H9 (cell line): ENCODE results near the gene MORN1. TPM values are rescaled to one million over a fixed set of nuclear protein-coding genes. Genes with fewer than 3 reads are reported as not detected.
A peak's percentile ranks its signal among the peaks of the same experiment; 100 is the strongest.

Source experiments
- DNase-seq: peaks from one replicate; pipeline ENCODE4 v3.0.0-alpha.2; 2017
- H2AFZ ChIP-seq: one replicate; pipeline ENCODE4 v1.6.1; 2013; ENCODE audit warnings: mild to moderate bottlenecking, low read length, control low read depth, moderate library complexity
- H2AK5ac ChIP-seq: 2 replicates; pipeline ENCODE4 v1.6.1; 2013; ENCODE audit warnings: low read length, control low read depth, mixed read lengths; ENCODE audit not compliant: insufficient read length
- H2BK120ac ChIP-seq: one replicate; pipeline ENCODE4 v1.6.1; 2013; ENCODE audit warnings: low read depth, mild to moderate bottlenecking, low read length, control low read depth, inconsistent platforms; ENCODE audit not compliant: poor library complexity, severe bottlenecking
- H2BK12ac ChIP-seq: 2 replicates; pipeline ENCODE4 v1.6.1; 2013; ENCODE audit warnings: low read length, control low read depth, mixed read lengths, low read depth; ENCODE audit not compliant: insufficient read length
- H2BK15ac ChIP-seq: 2 replicates; pipeline ENCODE4 v1.6.1; 2013; ENCODE audit warnings: low read depth, low read length, control low read depth
- H2BK20ac ChIP-seq: one replicate; pipeline ENCODE4 v1.6.1; 2013; ENCODE audit warnings: low read depth, mild to moderate bottlenecking, low read length, control low read depth, inconsistent platforms; ENCODE audit not compliant: poor library complexity, severe bottlenecking
- H2BK5ac ChIP-seq: 2 replicates; pipeline ENCODE4 v1.6.1; 2013; ENCODE audit warnings: low read length, control low read depth, mixed read lengths; ENCODE audit not compliant: insufficient read length
- H3K14ac ChIP-seq: 2 replicates; pipeline ENCODE4 v1.6.1; 2013; ENCODE audit warnings: low read length, control low read depth; ENCODE audit not compliant: insufficient read depth
- H3K18ac ChIP-seq: 2 replicates; pipeline ENCODE4 v1.6.1; 2013; ENCODE audit warnings: low read depth, mild to moderate bottlenecking, mixed read lengths, low read length, control low read depth; ENCODE audit not compliant: insufficient read length
- H3K23ac ChIP-seq: 2 replicates; pipeline ENCODE4 v1.6.1; 2013; ENCODE audit warnings: low read length, control low read depth, mixed read lengths, low read depth; ENCODE audit not compliant: insufficient read length
- H3K23me2 ChIP-seq: 2 replicates; pipeline ENCODE4 v1.6.1; 2013; ENCODE audit warnings: low read depth, mild to moderate bottlenecking, mixed read lengths, low read length, control low read depth; ENCODE audit not compliant: insufficient read length, poor library complexity, severe bottlenecking
- H3K27ac ChIP-seq: 2 replicates; pipeline ENCODE4 v1.5.1; 2013; ENCODE audit warnings: low read length, control low read depth, mixed read lengths, low read depth; ENCODE audit not compliant: insufficient read length
- H3K27me3 ChIP-seq: 2 replicates; pipeline ENCODE4 v1.6.1; 2013; ENCODE audit warnings: low read length, control low read depth, inconsistent platforms; ENCODE audit not compliant: insufficient read depth
- H3K4ac ChIP-seq: 2 replicates; pipeline ENCODE4 v1.6.1; 2013; ENCODE audit warnings: low read depth, mild to moderate bottlenecking, control low read depth, inconsistent platforms, low read length, moderate library complexity
- H3K4me1 ChIP-seq: 2 replicates; pipeline ENCODE4 v1.6.1; 2013; ENCODE audit warnings: low read length, control low read depth, inconsistent platforms; ENCODE audit not compliant: insufficient read depth
- H3K4me2 ChIP-seq: 2 replicates; pipeline ENCODE4 v1.6.1; 2013; ENCODE audit warnings: low read length, control low read depth, mixed read lengths; ENCODE audit not compliant: insufficient read length, insufficient read depth
- H3K56ac ChIP-seq: 2 replicates; pipeline ENCODE4 v1.6.1; 2013; ENCODE audit warnings: low read depth, mild to moderate bottlenecking, mixed read lengths, low read length, control low read depth; ENCODE audit not compliant: insufficient read length
- H3K79me1 ChIP-seq: 2 replicates; pipeline ENCODE4 v1.6.1; 2013; ENCODE audit warnings: low read depth, mild to moderate bottlenecking, moderate library complexity, low read length, control low read depth, inconsistent platforms; ENCODE audit not compliant: insufficient read depth, poor library complexity, severe bottlenecking
- H3K79me2 ChIP-seq: 2 replicates; pipeline ENCODE4 v1.6.1; 2013; ENCODE audit warnings: low read length, control low read depth, inconsistent platforms; ENCODE audit not compliant: insufficient read depth
- H3K9ac ChIP-seq: 2 replicates; pipeline ENCODE4 v1.6.1; 2013; ENCODE audit warnings: low read length, control low read depth, mixed read lengths; ENCODE audit not compliant: insufficient read length; ENCODE audit errors: extremely low read depth
- H3K9me3 ChIP-seq: one replicate; pipeline ENCODE4 v1.6.1; 2013; ENCODE audit warnings: low read depth, low read length, inconsistent platforms; ENCODE audit not compliant: control insufficient read depth
- H3T11ph ChIP-seq: one replicate; pipeline ENCODE4 v1.6.1; 2013; ENCODE audit warnings: mild to moderate bottlenecking, low read length, control low read depth, inconsistent platforms
- H4K20me1 ChIP-seq: one replicate; pipeline ENCODE4 v1.6.1; 2013; ENCODE audit not compliant: control insufficient read depth, insufficient read length, insufficient read depth
- H4K5ac ChIP-seq: 2 replicates; pipeline ENCODE4 v1.6.1; 2013; ENCODE audit warnings: low read depth, mild to moderate bottlenecking, mixed read lengths, low read length, control low read depth; ENCODE audit not compliant: insufficient read length
- H4K8ac ChIP-seq: replicated peaks from 2 replicates; pipeline ENCODE4 v1.6.1; 2013; ENCODE audit warnings: low read length, control low read depth, mixed read lengths, low read depth; ENCODE audit not compliant: insufficient read length
- H4K91ac ChIP-seq: 2 replicates; pipeline ENCODE4 v1.6.1; 2013; ENCODE audit warnings: low read depth, mild to moderate bottlenecking, moderate library complexity, mixed read lengths, low read length, control low read depth; ENCODE audit not compliant: insufficient read length
- H3K27ac Mint-ChIP-seq, 3 experiments: 2 replicates in 2 of 3; 3 replicates in 1 of 3; pipeline ENCODE4 v1.8.0; 2020 to 2021; ENCODE audit warnings: mixed read lengths in 3 of 3, mild to moderate bottlenecking in 1 of 3, moderate library complexity in 1 of 3
- H3K27me3 Mint-ChIP-seq: 2 replicates; pipeline ENCODE4 v1.8.0; 2021; ENCODE audit warnings: low read depth, mild to moderate bottlenecking, moderate library complexity, mixed read lengths
- H3K36me3 Mint-ChIP-seq, 3 experiments: 2 replicates in 2 of 3; 3 replicates in 1 of 3; pipeline ENCODE4 v1.8.0; 2020 to 2021; ENCODE audit warnings: low read depth in 3 of 3, mixed read lengths in 3 of 3; ENCODE audit not compliant: insufficient read depth in 1 of 3
- H3K4me1 Mint-ChIP-seq, 2 experiments: 2 replicates each; pipeline ENCODE4 v1.8.0; 2020; ENCODE audit warnings: mixed read lengths in 2 of 2
- H3K4me3 Mint-ChIP-seq, 2 experiments: 2 replicates in 1 of 2; 3 replicates in 1 of 2; pipeline ENCODE4 v1.8.0; 2020 to 2021; ENCODE audit warnings: mild to moderate bottlenecking in 2 of 2, mixed read lengths in 2 of 2, moderate library complexity in 1 of 2
- H3K9me3 Mint-ChIP-seq, 2 experiments: 2 replicates in 1 of 2; 3 replicates in 1 of 2; pipeline ENCODE4 v1.8.0; 2020; ENCODE audit warnings: mild to moderate bottlenecking in 2 of 2, mixed read lengths in 2 of 2, moderate library complexity in 1 of 2
- CTCF ChIP-seq: fragments of 200-600 bp; sonication (generic); conservative IDR thresholded peaks from 3 replicates; pipeline ENCODE4 v1.8.0; 2021; ENCODE audit warnings: antibody characterized with exemption, mild to moderate bottlenecking
- WGBS: extraction: QIAGEN DNeasy Blood & Tissue Kit; methylation state at CpG from one replicate; pipeline ENCODE4 v1.1.7; 2013; ENCODE audit warnings: missing lambda C conversion rate, low lambda C conversion rate, mixed read lengths; ENCODE audit not compliant: insufficient read length; ENCODE audit errors: extremely low coverage; 5-methylcytosine and 5-hydroxymethylcytosine counted together
- total RNA-seq: library from RNA; stranded (reverse); gene quantifications from 2 replicates; pipeline ENCODE4 v1.2.1, GENCODE V29; 2021

The MORN1 gene
- total RNA-seq, 1 experiment from 2014 or later, result 12.7 TPM

DNA sequence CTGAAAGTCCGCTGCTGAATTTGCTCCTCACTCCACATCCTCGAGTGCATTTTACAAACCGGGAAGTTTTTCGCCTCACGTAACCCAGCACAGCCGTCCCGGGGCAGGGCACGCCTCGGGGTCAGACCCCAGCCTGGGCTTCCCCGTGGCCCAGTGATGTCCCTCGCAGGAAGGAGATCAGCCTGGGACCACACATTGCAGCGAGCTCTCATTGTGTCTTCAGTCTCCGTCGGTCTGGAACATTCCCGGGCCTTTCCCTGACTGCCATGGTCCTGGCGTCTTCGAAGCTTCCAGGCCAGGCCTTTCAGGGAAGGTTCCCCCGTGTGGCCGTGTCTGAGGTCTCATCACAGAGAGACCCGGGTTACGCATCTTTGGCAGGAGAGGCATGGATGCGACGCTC lies 43.5 kb downstream of the MORN1 start:
- Histone ChIP-seq H3K4me2 (no peak overlapping the region), H2AK5ac (no peak overlapping the region), H3K23ac (no peak overlapping the region), H4K91ac (no peak overlapping the region), H3K4me1 (no peaks in the 10 kb centered on the region), H2BK20ac (no peak overlapping the region), H3K14ac (no peak overlapping the region), H4K8ac (no peak overlapping the region), H3K9ac (no peak overlapping the region), H3K18ac (no peak overlapping the region), H3K56ac (no peak overlapping the region), H4K5ac (no peak overlapping the region), H2BK12ac (no peak overlapping the region), H3K79me1 (no peaks in the 10 kb centered on the region), H3T11ph (no peak overlapping the region), H3K27me3 (no peaks in the 10 kb centered on the region), H3K79me2 (no peaks in the 10 kb centered on the region), H3K23me2 (no peaks in the 10 kb centered on the region), H2BK120ac (no peak overlapping the region), H4K20me1 (no peaks in the 10 kb centered on the region), H2BK15ac (no peak overlapping the region), H2BK5ac (no peak overlapping the region), H2AFZ (no peak overlapping the region), H3K27ac (no peak overlapping the region), H3K9me3 (no peaks in the 10 kb centered on the region), H3K4ac (no peak overlapping the region)
- Mint-ChIP-seq H3K27me3 (no peaks in the 10 kb centered on the region), H3K36me3 (no peaks in the 10 kb centered on the region), H3K9me3 (no peaks in the 10 kb centered on the region), H3K27ac (peak overlapping the region in 1 of 3 experiments; percentile 87; a peak in 2 of 7 replicates), H3K4me1 (peaks cover 0 to 9% of the 10 kb centered on the region in 2 experiments; a peak in 1 of 4 replicates), H3K4me3 (no peak overlapping the region)
- TF ChIP-seq CTCF, result no peak; the same call in 2 of the 3 replicates
- no peak for DNase-seq
- no CpG with 5 or more reads among the region's 23 CpGs for WGBS
